Measurements from ENCODE around the gene NEDD4L.

DNA sequence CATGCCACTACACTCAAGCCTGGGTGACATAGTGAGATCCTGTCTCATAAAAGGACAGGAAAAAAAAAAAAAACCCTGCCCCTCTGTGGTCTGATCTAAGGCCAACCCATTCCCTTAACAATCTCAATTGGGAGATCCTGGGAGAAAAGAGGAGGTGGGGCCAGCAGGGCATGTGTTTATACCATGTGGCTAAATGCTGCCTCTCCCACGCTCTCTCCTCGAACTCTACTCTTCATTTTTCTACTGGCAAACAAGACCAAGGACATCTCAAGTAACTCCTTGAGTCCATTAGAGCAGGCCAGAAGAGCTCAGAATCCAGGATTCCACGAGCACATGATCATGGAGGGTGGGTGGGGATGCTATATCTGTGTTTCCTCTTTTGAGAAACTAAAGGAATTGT lies 16.7 kb upstream of the NEDD4L start:
- no peak for TF ChIP-seq CTCF (IDR thresholded peaks at IDR 0.05)
- TF ChIP-seq EP300 (IDR thresholded peaks at IDR 0.05; ENCODE audit: borderline replicate concordance in 1 of 2, low read depth in 1 of 2, low read length in 1 of 2) = no peak
- TF ChIP-seq POLR2AphosphoS5 (IDR thresholded peaks at IDR 0.05; ENCODE audit: low read depth, low read length) = no peak
- TF ChIP-seq ZBTB33 (IDR thresholded peaks at IDR 0.05; ENCODE audit: borderline replicate concordance, low read depth) = no peak
- no peak for TF ChIP-seq YY1 (IDR thresholded peaks at IDR 0.05; ENCODE audit: low read depth)
- no peak for TF ChIP-seq MAX (IDR thresholded peaks at IDR 0.05; ENCODE audit: low read depth)
- TF ChIP-seq TEAD4 (IDR thresholded peaks at IDR 0.05; ENCODE audit: borderline replicate concordance, insufficient read depth) = no peak
- no peak for TF ChIP-seq RFX5 (IDR thresholded peaks at IDR 0.05; ENCODE audit: low read length)
- no peak for TF ChIP-seq SMC3 (IDR thresholded peaks at IDR 0.05; ENCODE audit: low read depth, low read length)
- no peak for TF ChIP-seq FOXM1 (IDR thresholded peaks at IDR 0.05; ENCODE audit: low read depth)
- TF ChIP-seq SIN3A (IDR thresholded peaks at IDR 0.05; ENCODE audit: borderline replicate concordance, low read depth, low read length) = no peak
- TF ChIP-seq GABPA (IDR thresholded peaks at IDR 0.05; ENCODE audit: low read depth) = no peak
- TF ChIP-seq RXRA (IDR thresholded peaks at IDR 0.05; ENCODE audit: borderline replicate concordance, low read depth) = no peak

Measured in SK-N-SH (cell line).